H1 (cell line): ENCODE measurements around the gene USP12. TPM values are rescaled to one million over a fixed set of nuclear protein-coding genes. Genes with fewer than 3 reads are reported as not detected.
A peak's percentile ranks its signal among the peaks of the same experiment; 100 is the strongest.

Source experiments
- CTCF ChIA-PET: fragments of 300-600 bp; sonication (Branson Sonifier 250); formaldehyde crosslinking; loops from one replicate; lab custom pipeline; 2021; ENCODE audit not compliant: partially characterized antibody; lab: Charles Lee
- POLR2A ChIA-PET: fragments of 300-600 bp; sonication (Branson Sonifier 250); formaldehyde crosslinking; loops from one replicate; lab custom pipeline; 2021; ENCODE audit warnings: inconsistent platforms; ENCODE audit not compliant: partially characterized antibody; lab: Charles Lee
- DNase-seq, 2 experiments: peaks; one replicate each; pipeline versions ENCODE4 v3.0.0 to v3.0.0-alpha.2; 2010 to 2022; ENCODE audit warnings: low spot score in 2 of 2, low read depth in 1 of 2, mixed read lengths in 1 of 2
- FAIRE-seq: peaks from 2 replicates; lab custom pipeline; 2011; peaks lifted over from hg19 to GRCh38; lab: Jason Lieb, UNC
- H2AFZ ChIP-seq: 2 replicates; pipeline ENCODE4 v1.8.1; 2012; ENCODE audit warnings: low read length, inconsistent platforms
- H2AK5ac ChIP-seq: 2 replicates; pipeline ENCODE4 v1.6.1; 2013; ENCODE audit warnings: low read depth, low read length
- H2BK120ac ChIP-seq: replicated peaks from 2 replicates; pipeline ENCODE3; 2013; ENCODE audit warnings: low read depth, low read length, inconsistent platforms
- H2BK12ac ChIP-seq: 2 replicates; pipeline ENCODE4 v1.6.1; 2013; ENCODE audit warnings: low read depth, low read length
- H2BK15ac ChIP-seq: 2 replicates; pipeline ENCODE4 v1.6.1; 2013; ENCODE audit warnings: low read length
- H2BK20ac ChIP-seq: 2 replicates; pipeline ENCODE4 v1.6.1; 2013; ENCODE audit warnings: low read length
- H2BK5ac ChIP-seq: 2 replicates; pipeline ENCODE4 v1.6.1; 2013; ENCODE audit warnings: low read depth, low read length
- H3K14ac ChIP-seq: 2 replicates; pipeline ENCODE4 v1.6.1; 2013; ENCODE audit warnings: inconsistent platforms; ENCODE audit not compliant: insufficient read length
- H3K18ac ChIP-seq: 2 replicates; pipeline ENCODE4 v1.6.1; 2013; ENCODE audit warnings: low read length; ENCODE audit errors: extremely low read depth
- H3K23ac ChIP-seq: 2 replicates; pipeline ENCODE4 v1.6.1; 2013; ENCODE audit warnings: inconsistent platforms; ENCODE audit not compliant: insufficient read length
- H3K23me2 ChIP-seq: 2 replicates; pipeline ENCODE4 v1.6.1; 2013; ENCODE audit warnings: low read depth, low read length
- H3K27ac ChIP-seq: 2 replicates; pipeline ENCODE4 v1.6.1; 2011; ENCODE audit warnings: low read depth, low read length, inconsistent platforms
- H3K27me3 ChIP-seq, 4 experiments: replicated peaks in 1 of 4; 1 replicate in 1 of 4; 2 replicates in 3 of 4; pipeline versions ENCODE4 v1.6.1 to v1.8.1; 2011 to 2013; ENCODE audit warnings: low read length in 3 of 4, mild to moderate bottlenecking in 3 of 4, inconsistent platforms in 2 of 4, mixed read lengths in 2 of 4, moderate library complexity in 1 of 4; ENCODE audit not compliant: control insufficient read depth in 3 of 4, insufficient read depth in 3 of 4; ENCODE audit errors: extremely low read depth in 1 of 4
- H3K36me3 ChIP-seq, 4 experiments: 2 replicates each; pipeline versions ENCODE4 v1.6.1 to v1.8.1; 2011 to 2013; ENCODE audit warnings: mild to moderate bottlenecking in 4 of 4, low read length in 3 of 4, moderate library complexity in 2 of 4, control low read depth in 1 of 4, inconsistent platforms in 1 of 4; ENCODE audit not compliant: insufficient read depth in 4 of 4, control insufficient read depth in 2 of 4
- H3K4ac ChIP-seq: replicated peaks from 2 replicates; pipeline ENCODE3; 2013; ENCODE audit warnings: low read length, low read depth, mixed read lengths, inconsistent platforms; ENCODE audit not compliant: insufficient read length
- H3K4me1 ChIP-seq, 4 experiments: replicated peaks in 1 of 4; 1 replicate in 1 of 4; 2 replicates in 3 of 4; pipeline versions ENCODE4 v1.6.1 to v1.8.1; 2011 to 2013; ENCODE audit warnings: low read length in 3 of 4, inconsistent platforms in 2 of 4, mixed read lengths in 1 of 4; ENCODE audit not compliant: insufficient read depth in 4 of 4, control insufficient read depth in 3 of 4
- H3K4me2 ChIP-seq, 2 experiments: 2 replicates each; pipeline versions ENCODE4 v1.6.1 to v1.8.1; 2011 to 2013; ENCODE audit warnings: low read depth in 2 of 2, low read length in 2 of 2, control low read depth in 1 of 2, inconsistent platforms in 1 of 2, mild to moderate bottlenecking in 1 of 2; ENCODE audit not compliant: insufficient read depth in 1 of 2
- H3K4me3 ChIP-seq, 4 experiments: fragments of 200-600, 300-600 bp in 1 of 4; sonication (generic), shearing (Covaris generic), sonication (Bioruptor Twin) in 1 of 4; 2 replicates each; pipeline versions ENCODE4 v1.5.1 to v1.8.1; 2011 to 2016; ENCODE audit warnings: low read length in 4 of 4, low read depth in 3 of 4, control low read depth in 2 of 4, inconsistent platforms in 2 of 4, mild to moderate bottlenecking in 2 of 4, mixed read lengths in 1 of 4, moderate library complexity in 1 of 4; ENCODE audit not compliant: insufficient read depth in 2 of 4; ENCODE audit errors: extremely low read depth in 1 of 4
- H3K56ac ChIP-seq: replicated peaks from 2 replicates; pipeline ENCODE3; 2013; ENCODE audit warnings: low read depth, mild to moderate bottlenecking, mixed read lengths, low read length, inconsistent platforms; ENCODE audit not compliant: insufficient read length
- H3K79me1 ChIP-seq: 2 replicates; pipeline ENCODE4 v1.6.1; 2013; ENCODE audit warnings: low read depth, low read length, control low read depth
- H3K79me2 ChIP-seq, 2 experiments: 2 replicates each; pipeline versions ENCODE4 v1.6.1 to v1.8.1; 2012 to 2013; ENCODE audit warnings: low read length in 2 of 2, mild to moderate bottlenecking in 2 of 2, inconsistent platforms in 1 of 2; ENCODE audit not compliant: insufficient read depth in 2 of 2, control insufficient read depth in 1 of 2
- H3K9ac ChIP-seq, 4 experiments: replicated peaks in 1 of 4; 1 replicate in 1 of 4; 2 replicates in 3 of 4; pipeline versions ENCODE4 v1.6.1 to v1.8.1; 2011 to 2013; ENCODE audit warnings: low read depth in 3 of 4, low read length in 3 of 4, control low read depth in 2 of 4, mild to moderate bottlenecking in 2 of 4, moderate library complexity in 2 of 4, inconsistent platforms in 1 of 4; ENCODE audit errors: extremely low read depth in 1 of 4
- H3K9me3 ChIP-seq, 2 experiments: 2 replicates each; pipeline versions ENCODE4 v1.6.1 to v1.8.1; 2012 to 2013; ENCODE audit warnings: mild to moderate bottlenecking in 2 of 2, moderate library complexity in 2 of 2, control low read depth in 1 of 2, inconsistent platforms in 1 of 2, low read depth in 1 of 2, low read length in 1 of 2, mixed read lengths in 1 of 2; ENCODE audit not compliant: insufficient read depth in 2 of 2
- H4K20me1 ChIP-seq, 2 experiments: replicated peaks in 1 of 2; 2 replicates each; pipeline versions ENCODE3 to v1.8.1; 2011 to 2013; ENCODE audit warnings: inconsistent platforms in 2 of 2, low read length in 2 of 2, mild to moderate bottlenecking in 1 of 2; ENCODE audit not compliant: insufficient read depth in 2 of 2, control insufficient read depth in 1 of 2
- H4K5ac ChIP-seq: 2 replicates; pipeline ENCODE4 v1.6.1; 2013; ENCODE audit warnings: low read length, low read depth, mixed read lengths, inconsistent platforms; ENCODE audit not compliant: insufficient read length
- H4K8ac ChIP-seq: 2 replicates; pipeline ENCODE4 v1.8.0; 2013; ENCODE audit warnings: mild to moderate bottlenecking, moderate library complexity, low read length, inconsistent platforms; ENCODE audit not compliant: insufficient read depth; ENCODE audit errors: extremely low read depth
- H4K91ac ChIP-seq: replicated peaks from 2 replicates; pipeline ENCODE3; 2013; ENCODE audit warnings: low read length, mixed read lengths, inconsistent platforms; ENCODE audit not compliant: insufficient read length
- CEBPB ChIP-seq: IDR thresholded peaks from 2 replicates; pipeline ENCODE4 v1.6.1; 2012; ENCODE audit warnings: low read depth, low read length
- EZH2 ChIP-seq: fragments of 200-600 bp; sonication (generic); IDR thresholded peaks from 2 replicates; pipeline ENCODE4 v1.7.1; 2012; ENCODE audit warnings: low read depth, mild to moderate bottlenecking, moderate library complexity, low read length, inconsistent platforms; ENCODE audit not compliant: severe bottlenecking
- HDAC2 ChIP-seq, 2 experiments: fragments of 300-600 bp in 1 of 2; sonication (generic) in 1 of 2; IDR thresholded peaks; 2 replicates each; pipeline ENCODE4 v1.6.1; 2011 to 2012; ENCODE audit warnings: low read depth in 2 of 2, low read length in 2 of 2, mild to moderate bottlenecking in 2 of 2, moderate library complexity in 2 of 2, borderline replicate concordance in 1 of 2, inconsistent platforms in 1 of 2
- KDM1A ChIP-seq: fragments of 200-600, 300-600 bp; sonication (generic); IDR thresholded peaks from 2 replicates; pipeline ENCODE4 v1.7.1; 2016; ENCODE audit warnings: mild to moderate bottlenecking, low read length, borderline replicate concordance
- MAFK ChIP-seq: IDR thresholded peaks from 2 replicates; pipeline ENCODE4 v1.6.1; 2012; ENCODE audit warnings: low read depth, mild to moderate bottlenecking, improper control_type of control experiment, low read length
- PHF8 ChIP-seq: fragments of 200-600 bp; sonication (generic); conservative IDR thresholded peaks from 2 replicates; pipeline ENCODE4 v1.7.1; 2012; ENCODE audit warnings: low read depth, mild to moderate bottlenecking, inconsistent platforms, low read length, moderate library complexity
- RFX5 ChIP-seq: IDR thresholded peaks from 2 replicates; pipeline ENCODE4 v1.6.1; 2011; ENCODE audit warnings: low read depth, low read length, improper control_type of control experiment, borderline replicate concordance
- SUZ12 ChIP-seq: fragments of 200-600 bp; sonication (generic); IDR thresholded peaks from 2 replicates; pipeline ENCODE4 v1.6.1; 2012; ENCODE audit warnings: mild to moderate bottlenecking, inconsistent platforms, low read length, moderate library complexity, mixed read lengths
- TEAD4 ChIP-seq: IDR thresholded peaks from 2 replicates; pipeline ENCODE4 v1.6.1; 2012; ENCODE audit warnings: low read depth, low read length, inconsistent platforms, mixed read lengths
- WGBS, 2 experiments: shearing (Covaris generic) in 1 of 2; methylation state at CpG; one replicate each; pipeline versions ENCODE4 v1.1.6 to v1.1.7; 2013 to 2015; ENCODE audit warnings: low lambda C conversion rate in 2 of 2, mixed read lengths in 2 of 2, inconsistent platforms in 1 of 2, low coverage in 1 of 2, missing lambda C conversion rate in 1 of 2; ENCODE audit not compliant: insufficient replicate concordance in 2 of 2, insufficient coverage in 1 of 2, insufficient read length in 1 of 2; ENCODE audit errors: extremely low coverage in 1 of 2, missing lambda C conversion rate in 1 of 2; 5-methylcytosine and 5-hydroxymethylcytosine counted together
- polyA plus RNA-seq, 7 experiments: library from polyadenylated mRNA; depleted of rRNA in 3 of 7; stranded (reverse) in 5 of 7; unstranded in 2 of 7; fragments of >200 nt in 5 of 7; fragments of 200-250 nt in 2 of 7; gene quantifications; 1 replicate in 5 of 7; 2 replicates in 1 of 7; 4 replicates in 1 of 7; pipeline versions ENCODE4 v1.2.1 to v1.2.3, GENCODE V29; 2011 to 2013; ENCODE audit warnings: missing spikeins in 2 of 7, mixed read lengths in 2 of 7
- total RNA-seq: library from RNA; stranded (reverse); fragmentation: NEBNext Ultra II Directional; extraction: Animal tissue kit (Norgen Biotek cat#: 25700); gene quantifications from 2 replicates; pipeline ENCODE4 v1.2.1, GENCODE V29; 2021
- TF ChIP-seq, protein P1 (sequence below): IDR thresholded peaks from 2 replicates; pipeline ENCODE4 v1.6.1; 2012; ENCODE audit warnings: low read length, inconsistent platforms

USP12 gene
- total and polyA plus RNA-seq, 2 of the 8 experiments (the other 6 are each of a cell fraction or from before 2014, with no cell fraction given) = 4.0 to 30.0 TPM

DNA sequence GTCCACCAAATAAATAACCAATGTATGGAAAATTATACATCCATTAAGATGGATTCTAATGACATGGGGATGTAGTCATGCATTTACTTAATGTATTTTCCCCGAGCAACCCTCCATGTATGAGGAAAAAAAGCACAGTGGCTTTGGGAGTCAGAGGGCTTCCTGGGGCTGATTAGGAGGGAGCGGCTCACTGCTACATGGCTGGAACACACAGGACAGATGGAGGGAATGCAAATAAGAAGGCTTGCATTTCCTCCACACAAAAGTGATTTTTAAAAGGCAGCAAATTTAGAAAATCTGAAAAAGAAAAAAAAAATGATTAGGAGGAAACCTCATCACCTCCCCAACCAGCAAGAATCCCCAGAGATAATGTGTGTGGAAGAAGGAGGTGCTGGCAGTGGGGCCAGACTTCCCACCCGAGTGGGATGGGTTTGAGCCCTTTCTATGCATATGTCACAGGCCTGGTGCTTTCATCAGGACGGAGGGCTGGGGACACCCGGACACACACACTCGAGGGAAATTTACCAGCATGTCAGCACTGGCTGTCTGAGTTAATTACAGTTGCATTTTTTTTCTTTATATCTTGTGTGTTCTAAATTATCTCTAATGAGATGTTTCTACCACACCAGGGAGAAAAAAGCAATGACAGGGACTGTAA, 118.9 kb downstream of the USP12 start:
- H2AFZ ChIP-seq = no peak overlapping the region
- H2BK12ac ChIP-seq = no peak overlapping the region
- H2BK20ac ChIP-seq = no peak overlapping the region
- H3K79me1 ChIP-seq = no peaks in the 10 kb centered on the region
- no peak overlapping the region for H2AK5ac ChIP-seq
- H3K9ac ChIP-seq = no peak overlapping the region
- H3K18ac ChIP-seq = no peak overlapping the region
- H3K14ac ChIP-seq = no peak overlapping the region
- DNase-seq = peak in 1 of 2 experiments; percentile 28
- H2BK5ac ChIP-seq = no peak overlapping the region
- no peak overlapping the region for H3K56ac ChIP-seq
- peaks cover 0 to 2% of the 10 kb centered on the region in 2 experiments; a peak in 1 of 4 replicates for H3K9me3 ChIP-seq
- peaks cover 0 to 2% (median 0%) of the 10 kb centered on the region in 4 experiments; a peak in 1 of 7 replicates for H3K4me1 ChIP-seq
- ChIA-PET POLR2A (no interaction called here), CTCF (interaction anchor here (1.0 kb wide), 1 partner anchor 9 kb away, joined by 4 read pairs; no protein-coding TSS in a partner anchor)
- H4K8ac ChIP-seq = no peak overlapping the region
- H2BK120ac ChIP-seq = no peak overlapping the region
- no peak overlapping the region for H4K5ac ChIP-seq
- H3K23ac ChIP-seq = no peak overlapping the region
- H4K91ac ChIP-seq = no peak overlapping the region
- H3K36me3 ChIP-seq = no peaks in the 10 kb centered on the region
- no peak overlapping the region for H2BK15ac ChIP-seq
- no peak overlapping the region for H3K4me2 ChIP-seq
- no peak for FAIRE-seq
- 88% methylated on average over 6 of the region's 6 CpGs; no CpG with 5 or more reads in 1 of the 2 experiments for WGBS, 2 experiments
- H3K27ac ChIP-seq = no peak overlapping the region
- H3K4ac ChIP-seq = no peak overlapping the region
- H3K27me3 ChIP-seq = no peaks in the 10 kb centered on the region; a peak in 1 of 7 replicates
- no peak overlapping the region for H3K4me3 ChIP-seq
- H3K23me2 ChIP-seq = no peaks in the 10 kb centered on the region; the same call in 1 of the 2 replicates
- no peaks in the 10 kb centered on the region for H3K79me2 ChIP-seq
- H4K20me1 ChIP-seq = no peaks in the 10 kb centered on the region
- TF ChIP-seq HDAC2 (IDR thresholded peaks at IDR 0.05; ENCODE audit: borderline replicate concordance in 1 of 2, low read depth in 2 of 2, low read length in 2 of 2) (no peak), KDM1A (no peak), EZH2 (no peak), MAFK (no peak), CEBPB (no peak), RFX5 (no peak), SUZ12 (no peak), PHF8 (no peak), TEAD4 (no peak)
- TF ChIP-seq, protein P1, sequence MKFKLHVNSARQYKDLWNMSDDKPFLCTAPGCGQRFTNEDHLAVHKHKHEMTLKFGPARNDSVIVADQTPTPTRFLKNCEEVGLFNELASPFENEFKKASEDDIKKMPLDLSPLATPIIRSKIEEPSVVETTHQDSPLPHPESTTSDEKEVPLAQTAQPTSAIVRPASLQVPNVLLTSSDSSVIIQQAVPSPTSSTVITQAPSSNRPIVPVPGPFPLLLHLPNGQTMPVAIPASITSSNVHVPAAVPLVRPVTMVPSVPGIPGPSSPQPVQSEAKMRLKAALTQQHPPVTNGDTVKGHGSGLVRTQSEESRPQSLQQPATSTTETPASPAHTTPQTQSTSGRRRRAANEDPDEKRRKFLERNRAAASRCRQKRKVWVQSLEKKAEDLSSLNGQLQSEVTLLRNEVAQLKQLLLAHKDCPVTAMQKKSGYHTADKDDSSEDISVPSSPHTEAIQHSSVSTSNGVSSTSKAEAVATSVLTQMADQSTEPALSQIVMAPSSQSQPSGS = no peak
